ENCODE results near the gene STAG3.
"Not testable (repeated sequence)": the region's sequence is repeated elsewhere in the genome, so short reads cannot be mapped to it uniquely, and the experiment has no call there.

STAG3 gene

DNA sequence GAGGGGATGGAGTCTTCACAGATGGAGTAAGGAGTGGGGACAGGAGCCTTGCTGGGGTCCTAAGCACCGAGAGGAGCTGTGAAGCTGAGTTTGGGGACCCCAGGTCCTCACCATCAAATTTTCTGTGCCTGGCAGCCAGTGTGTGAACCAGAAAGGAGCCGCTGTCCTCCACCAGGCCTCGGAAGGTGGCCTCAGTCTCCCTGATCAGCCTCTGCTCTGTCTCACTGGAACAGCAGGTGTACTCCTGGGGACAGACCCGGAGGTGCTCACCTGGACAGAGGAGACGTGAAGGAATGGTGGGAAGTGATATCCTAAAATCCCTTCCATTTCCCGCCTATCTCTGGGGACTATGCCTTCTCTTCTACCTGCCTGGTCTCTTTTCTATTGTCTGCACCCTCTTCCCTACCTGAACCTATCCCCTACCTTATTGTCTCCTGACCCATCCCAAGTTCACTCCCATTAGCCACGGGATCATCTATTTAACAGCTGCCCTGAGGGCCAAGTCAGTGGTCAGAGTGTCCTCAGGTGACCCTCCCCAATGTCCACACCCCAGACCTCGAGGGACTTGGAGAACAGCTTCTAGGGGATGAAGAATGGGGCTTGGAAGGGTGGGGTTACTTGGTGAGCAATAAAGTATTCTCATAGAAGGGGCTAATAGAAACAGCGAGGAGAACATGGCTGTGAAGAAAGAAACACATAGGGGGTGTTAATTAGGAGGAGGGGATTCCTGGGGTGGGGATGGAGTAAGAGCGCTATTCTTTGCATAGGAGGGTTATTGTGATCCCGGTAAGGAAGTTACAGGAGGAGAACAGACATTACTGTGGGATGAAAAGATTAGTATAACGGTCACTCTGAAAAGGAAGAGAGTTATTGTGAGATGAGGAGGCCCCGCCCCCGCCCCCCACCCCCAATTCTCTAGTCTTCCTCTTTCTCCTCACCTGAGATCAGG lies 1.3 kb upstream of the STAG3 start:
- peak overlapping the region; percentile 89 for H3K4me3 ChIP-seq (ENCODE audit: low read depth, low read length)
- TF ChIP-seq, protein P1, sequence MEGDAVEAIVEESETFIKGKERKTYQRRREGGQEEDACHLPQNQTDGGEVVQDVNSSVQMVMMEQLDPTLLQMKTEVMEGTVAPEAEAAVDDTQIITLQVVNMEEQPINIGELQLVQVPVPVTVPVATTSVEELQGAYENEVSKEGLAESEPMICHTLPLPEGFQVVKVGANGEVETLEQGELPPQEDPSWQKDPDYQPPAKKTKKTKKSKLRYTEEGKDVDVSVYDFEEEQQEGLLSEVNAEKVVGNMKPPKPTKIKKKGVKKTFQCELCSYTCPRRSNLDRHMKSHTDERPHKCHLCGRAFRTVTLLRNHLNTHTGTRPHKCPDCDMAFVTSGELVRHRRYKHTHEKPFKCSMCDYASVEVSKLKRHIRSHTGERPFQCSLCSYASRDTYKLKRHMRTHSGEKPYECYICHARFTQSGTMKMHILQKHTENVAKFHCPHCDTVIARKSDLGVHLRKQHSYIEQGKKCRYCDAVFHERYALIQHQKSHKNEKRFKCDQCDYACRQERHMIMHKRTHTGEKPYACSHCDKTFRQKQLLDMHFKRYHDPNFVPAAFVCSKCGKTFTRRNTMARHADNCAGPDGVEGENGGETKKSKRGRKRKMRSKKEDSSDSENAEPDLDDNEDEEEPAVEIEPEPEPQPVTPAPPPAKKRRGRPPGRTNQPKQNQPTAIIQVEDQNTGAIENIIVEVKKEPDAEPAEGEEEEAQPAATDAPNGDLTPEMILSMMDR (IDR thresholded peaks at IDR 0.05; ENCODE audit: insufficient read depth, low read length, missing control alignments): no peak
- ChIA-PET CTCF (interaction anchor here (1.0 to 5.8 kb wide), 5 partner anchors 9 to 44 kb away, joined by 3 to 48 read pairs (median 11); partner anchors contain the start of gene GAL3ST4), POLR2A (interaction anchor here (0.8 to 0.9 kb wide), 2 partner anchors 16 to 17 kb away, joined by 3 to 4 read pairs; partner anchors contain the start of gene TRAPPC14)
- no peak for DNase-seq (ENCODE audit: low read depth, low spot score)

DNA sequence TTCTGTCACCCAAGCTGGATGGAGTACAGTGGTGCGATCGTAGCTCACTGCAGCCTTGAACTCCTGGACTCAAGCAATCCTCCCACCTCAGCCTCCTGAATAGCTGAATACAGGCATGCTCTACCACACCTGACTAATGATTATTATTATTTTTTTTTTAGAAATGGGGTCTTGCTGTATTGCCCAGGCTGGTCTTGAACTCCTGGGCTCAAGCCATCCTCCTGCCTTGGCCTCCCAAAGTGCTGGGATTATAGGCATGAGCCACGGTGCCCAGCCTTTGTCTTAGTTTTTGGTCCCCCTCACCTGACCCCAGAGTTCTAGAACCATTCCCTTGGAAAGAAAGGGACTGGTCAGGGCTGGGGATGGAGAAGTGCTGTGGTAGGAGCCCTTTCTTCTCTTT lies 2.4 kb downstream of the STAG3 start:
- DNase-seq (ENCODE audit: low read depth, low spot score); POLR2A ChIA-PET; H3K4me3 ChIP-seq (ENCODE audit: low read depth, low read length): not testable (repeated sequence)
- CTCF ChIA-PET: interaction anchor here (0.8 to 5.8 kb wide), 2 partner anchors 9 to 49 kb away, joined by 3 to 48 read pairs; no protein-coding TSS in a partner anchor

DNA sequence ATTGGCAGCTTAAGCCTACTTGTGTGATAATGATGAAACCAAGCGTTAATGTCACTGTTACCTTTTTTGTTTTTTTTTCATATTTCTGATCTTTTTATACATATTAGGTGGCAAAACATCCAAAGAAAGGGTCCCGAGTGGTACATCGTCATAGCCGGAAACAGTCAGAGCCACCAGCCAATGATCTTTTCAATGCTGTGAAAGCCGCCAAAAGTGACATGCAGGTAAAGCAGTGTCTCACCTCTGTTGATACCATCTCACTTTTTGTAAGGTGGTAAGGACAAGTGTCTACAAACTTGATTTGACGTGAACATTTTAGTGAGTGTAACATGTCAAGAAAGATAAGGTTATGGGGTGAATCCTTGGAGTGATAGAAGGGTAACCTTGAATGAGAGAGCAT lies 4.9 kb downstream of the STAG3 start:
- DNase-seq (ENCODE audit: low read depth, low spot score); H3K4me3 ChIP-seq (ENCODE audit: low read depth, low read length); POLR2A ChIA-PET: not testable (repeated sequence)
- CTCF ChIA-PET: interaction anchor here (1.2 to 1.8 kb wide), 3 partner anchors 11 to 51 kb away, joined by 4 to 10 read pairs (median 6); partner anchors contain the start of gene GAL3ST4

DNA sequence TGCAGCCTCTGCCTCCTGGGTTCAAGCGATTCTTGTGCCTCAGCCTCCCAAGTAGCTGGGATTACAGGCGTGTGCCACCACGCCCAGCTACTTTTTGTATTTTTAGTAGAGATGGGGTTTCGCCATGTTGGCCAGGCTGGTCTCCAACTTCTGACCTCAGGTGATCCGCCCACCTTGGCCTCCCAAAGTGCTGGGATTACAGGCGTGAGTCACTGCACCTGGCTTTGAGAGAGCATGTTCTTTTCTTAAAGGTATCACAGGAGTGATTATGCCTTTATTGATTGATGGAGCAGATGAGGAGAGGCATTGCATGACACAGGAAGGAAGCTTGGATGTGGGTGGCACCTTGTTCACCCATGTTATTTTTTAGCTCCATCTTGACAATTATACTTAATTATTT lies 5.4 kb downstream of the STAG3 start:
- H3K4me3 ChIP-seq (ENCODE audit: low read depth, low read length); POLR2A ChIA-PET; DNase-seq (ENCODE audit: low read depth, low spot score): not testable (repeated sequence)
- CTCF ChIA-PET: interaction anchor here (1.2 to 1.8 kb wide), 2 partner anchors 15 to 52 kb away, joined by 6 to 10 read pairs; partner anchors contain the start of gene GAL3ST4

DNA sequence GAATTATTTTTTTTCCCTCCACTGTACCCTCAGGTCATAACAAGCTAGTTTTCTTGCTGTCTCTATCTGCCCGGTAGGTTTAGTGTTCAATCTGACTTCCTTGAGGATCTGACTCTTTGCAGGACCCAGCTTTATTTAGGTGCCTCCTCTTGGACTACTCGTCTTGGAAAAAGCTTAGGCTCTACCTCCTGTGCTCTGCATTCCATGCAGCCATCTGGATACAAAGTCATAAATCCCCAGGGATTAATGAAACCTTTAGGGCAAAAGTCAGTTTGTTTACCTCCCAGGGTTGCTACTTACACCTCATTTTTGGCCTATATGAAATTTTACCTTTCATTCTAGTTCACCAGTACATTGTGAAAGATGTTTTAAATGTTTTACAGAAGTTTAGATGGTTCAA lies 8.0 kb downstream of the STAG3 start:
- POLR2A ChIA-PET: no interaction called here
- TF ChIP-seq, protein P1 (IDR thresholded peaks at IDR 0.05; ENCODE audit: insufficient read depth, low read length, missing control alignments): no peak
- H3K4me3 ChIP-seq (ENCODE audit: low read depth, low read length): no peak overlapping the region
- CTCF ChIA-PET: interaction anchor here (0.6 to 1.6 kb wide), 5 partner anchors 9 to 59 kb away, joined by 3 to 8 read pairs (median 3); no protein-coding TSS in a partner anchor
- DNase-seq (ENCODE audit: low read depth, low spot score): no peak

DNA sequence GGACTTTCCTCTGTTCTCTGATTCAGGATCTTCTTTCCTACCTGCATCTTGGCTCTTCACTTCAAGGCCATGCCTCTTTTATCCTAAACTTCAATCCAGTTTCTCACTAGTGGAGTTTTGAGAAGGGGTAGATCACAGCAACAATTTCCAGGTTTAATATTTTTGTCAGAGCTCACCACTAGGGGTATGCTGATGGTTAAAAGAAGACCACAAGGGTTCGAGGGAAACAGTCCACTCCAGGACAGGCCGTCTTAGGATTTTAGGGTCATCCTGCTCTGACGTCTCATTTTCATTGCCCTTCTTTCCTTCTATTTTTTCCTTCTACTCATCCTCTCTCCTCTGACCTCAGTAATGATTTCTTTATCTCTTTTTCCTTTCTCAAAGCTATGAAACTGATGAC lies 11.3 kb downstream of the STAG3 start:
- CTCF ChIA-PET: interaction anchor here (1.5 to 3.8 kb wide), 7 partner anchors 10 to 156 kb away, joined by 3 to 48 read pairs (median 10); partner anchors contain the start of genes GAL3ST4, GPC2 and STAG3
- no peak overlapping the region for H3K4me3 ChIP-seq (ENCODE audit: low read depth, low read length)
- no peak for DNase-seq (ENCODE audit: low read depth, low spot score)
- POLR2A ChIA-PET: no interaction called here
- TF ChIP-seq, protein P1 (IDR thresholded peaks at IDR 0.05; ENCODE audit: insufficient read depth, low read length, missing control alignments): no peak

DNA sequence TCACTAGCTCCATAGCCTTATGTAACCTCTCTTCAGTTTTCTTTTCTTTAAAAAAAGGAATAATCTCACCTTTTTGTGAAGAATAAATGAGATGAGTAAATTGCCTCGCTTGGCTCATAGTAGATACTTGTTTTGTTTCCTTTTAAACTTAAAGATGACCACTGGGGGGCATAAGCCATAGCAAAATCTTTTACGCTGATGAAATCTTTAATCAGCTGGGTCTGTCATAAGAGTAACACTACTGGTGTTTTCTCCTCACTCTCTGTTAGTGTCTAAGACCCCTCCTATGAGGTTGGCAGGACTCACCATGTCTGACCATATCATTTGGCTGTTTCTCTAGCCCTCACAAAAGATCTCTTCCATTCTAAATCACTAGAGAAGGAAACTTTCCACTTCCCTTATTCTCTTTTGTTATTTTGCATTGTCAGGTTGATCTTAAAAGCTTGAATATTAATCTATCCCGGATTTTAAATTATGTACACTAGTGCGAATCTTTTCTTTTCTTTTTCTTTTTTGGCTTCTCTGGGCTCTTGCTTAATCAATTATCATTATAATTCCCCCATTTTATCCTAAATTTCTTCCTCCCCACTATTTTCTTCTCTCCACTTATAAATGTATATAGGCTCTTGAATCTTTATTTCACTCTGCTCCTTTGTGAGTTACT lies 12.5 kb downstream of the STAG3 start:
- TF ChIP-seq, protein P1 (IDR thresholded peaks at IDR 0.05; ENCODE audit: insufficient read depth, low read length, missing control alignments): peak; percentile 22
- no peak for DNase-seq (ENCODE audit: low read depth, low spot score)
- ChIA-PET POLR2A (interaction anchor here (1.2 kb wide), 1 partner anchor 41 kb away, joined by 3 read pairs; the partner anchor contains the start of gene LAMTOR4), CTCF (interaction anchor here (0.7 to 3.8 kb wide), 18 partner anchors 9 to 216 kb away, joined by 3 to 48 read pairs (median 4); partner anchors contain the start of genes GAL3ST4, GPC2 and STAG3)
- H3K4me3 ChIP-seq (ENCODE audit: low read depth, low read length): no peak overlapping the region
